Natural killer cell (primary cell): ENCODE measurements around the gene SYTL5. TPM values are rescaled to one million over a fixed set of nuclear protein-coding genes. Genes with fewer than 3 reads are reported as not detected.

ENCODE experiments used
- ATAC-seq, 3 donors: fragments of 150-1000 bp in 2 of 3; fragments of 200-7000 bp in 1 of 3; cut with Tn5 transposase; 1 replicate in 1 of 3; 2 replicates in 2 of 3; pipeline ENCODE4 v1.10.0; 2021; ENCODE audit warnings: mild to moderate bottlenecking in 2 of 3, moderate library complexity in 2 of 3
- DNase-seq, 2 donors: peaks; one replicate each; pipeline versions ENCODE4 v3.0.0 to v3.0.0-alpha.2; 2013 to 2021; ENCODE audit warnings: mixed read lengths in 1 of 2
- H3K27ac ChIP-seq: one replicate; pipeline ENCODE4 v1.5.1; 2013; ENCODE audit warnings: mild to moderate bottlenecking, low read length
- H3K27me3 ChIP-seq: one replicate; pipeline ENCODE4 v1.6.1; 2013; ENCODE audit warnings: low read length; ENCODE audit not compliant: control insufficient read depth, insufficient read depth
- H3K36me3 ChIP-seq: one replicate; pipeline ENCODE4 v1.6.1; 2013; ENCODE audit warnings: low read length; ENCODE audit not compliant: control insufficient read depth, insufficient read depth
- H3K4me1 ChIP-seq: one replicate; pipeline ENCODE4 v1.6.1; 2013; ENCODE audit warnings: low read length; ENCODE audit not compliant: control insufficient read depth, insufficient read depth
- H3K4me3 ChIP-seq: one replicate; pipeline ENCODE4 v1.5.1; 2013; ENCODE audit warnings: low read length
- H3K9me3 ChIP-seq: one replicate; pipeline ENCODE4 v1.6.1; 2013; ENCODE audit warnings: low read length; ENCODE audit not compliant: control insufficient read depth, insufficient read depth
- H3K27ac Mint-ChIP-seq, 2 donors: one replicate each; pipeline ENCODE4 v1.8.0; 2022; ENCODE audit warnings: mild to moderate bottlenecking in 2 of 2, mixed read lengths in 2 of 2, moderate library complexity in 1 of 2
- H3K27me3 Mint-ChIP-seq, 2 donors: one replicate each; pipeline ENCODE4 v1.8.0; 2022; ENCODE audit warnings: low read depth in 2 of 2, mixed read lengths in 2 of 2
- H3K36me3 Mint-ChIP-seq: one replicate; pipeline ENCODE4 v1.8.0; 2022; ENCODE audit warnings: mixed read lengths
- H3K4me1 Mint-ChIP-seq, 2 donors: one replicate each; pipeline ENCODE4 v1.8.0; 2022; ENCODE audit warnings: mixed read lengths in 2 of 2
- H3K4me3 Mint-ChIP-seq: one replicate; pipeline ENCODE4 v1.8.0; 2022; ENCODE audit warnings: mild to moderate bottlenecking, moderate library complexity, mixed read lengths
- H3K9me3 Mint-ChIP-seq, 2 donors: one replicate each; pipeline ENCODE4 v1.8.0; 2022; ENCODE audit warnings: mixed read lengths in 2 of 2
- CTCF ChIP-seq: fragments of 200-600 bp; IDR thresholded peaks from one replicate; pipeline ENCODE4 v1.8.0; 2022; ENCODE audit warnings: antibody characterized with exemption
- WGBS: methylation state at CpG from one replicate; pipeline ENCODE4 v1.1.7; 2013; ENCODE audit warnings: missing lambda C conversion rate; ENCODE audit not compliant: insufficient coverage; 5-methylcytosine and 5-hydroxymethylcytosine counted together
- intact Hi-C: fragments of 100-400 bp; cut with micrococcal nuclease; formaldehyde crosslinking; loops from one replicate; pipeline ENCODE4 v1.14.2; 2022
- total RNA-seq, 4 donors: library from RNA; stranded (reverse); fragments of 120-200 nt in 1 of 4; gene quantifications; one replicate each; pipeline versions ENCODE4 v1.2.3 to v1.2.4, GENCODE V29; 2013 to 2022

The SYTL5 gene
- total RNA-seq, 3 donors from 2014 or later (not counting 1 experiment from before 2014, with no cell fraction given) = 0.05 TPM; not detected in 2

- H3K9me3 Mint-ChIP-seq = no peaks in the 10 kb centered on the region
- no peak overlapping the region for H3K4me3 ChIP-seq
- no peaks in the 10 kb centered on the region for H3K27me3 ChIP-seq
- no peak overlapping the region for H3K4me3 Mint-ChIP-seq
- H3K36me3 Mint-ChIP-seq = no peaks in the 10 kb centered on the region
- intact Hi-C loops = no loop called here
- H3K4me1 Mint-ChIP-seq = no peaks in the 10 kb centered on the region
- H3K36me3 ChIP-seq = no peaks in the 10 kb centered on the region
- ATAC-seq (no peak), DNase-seq (no peak)
- H3K4me1 ChIP-seq = no peaks in the 10 kb centered on the region
- H3K27ac Mint-ChIP-seq = no peak overlapping the region
- H3K27ac ChIP-seq = no peak overlapping the region
- H3K27me3 Mint-ChIP-seq = peaks cover 0 to 18% of the 10 kb centered on the region in 2 donors
- WGBS = no CpG with 5 or more reads among the region's 2 CpGs
- H3K9me3 ChIP-seq = no peaks in the 10 kb centered on the region
- TF ChIP-seq CTCF = no peak
These were observed 30.1 kb downstream of the SYTL5 start for GRCh38 chrX:38036466-38036865.

- TF ChIP-seq CTCF = no peak
- 20% methylated on average over 1 of the region's 2 CpGs for WGBS
- H3K27me3 Mint-ChIP-seq = peaks cover 0 to 15% of the 10 kb centered on the region in 2 donors
- no peak overlapping the region for H3K27ac Mint-ChIP-seq
- Histone ChIP-seq H3K27me3 (no peaks in the 10 kb centered on the region), H3K4me3 (no peak overlapping the region), H3K9me3 (no peaks in the 10 kb centered on the region), H3K36me3 (no peaks in the 10 kb centered on the region), H3K4me1 (no peaks in the 10 kb centered on the region), H3K27ac (no peak overlapping the region)
- H3K4me1 Mint-ChIP-seq = no peaks in the 10 kb centered on the region
- no peak for DNase-seq
- H3K36me3 Mint-ChIP-seq = no peaks in the 10 kb centered on the region
- no peaks in the 10 kb centered on the region for H3K9me3 Mint-ChIP-seq
- intact Hi-C loops = no loop called here
- no peak overlapping the region for H3K4me3 Mint-ChIP-seq
- ATAC-seq = no peak
These were observed 32.1 kb downstream of the SYTL5 start for GRCh38 chrX:38038501-38038900.

- Histone ChIP-seq H3K9me3 (no peaks in the 10 kb centered on the region), H3K27ac (no peak overlapping the region), H3K4me1 (no peaks in the 10 kb centered on the region), H3K36me3 (no peaks in the 10 kb centered on the region), H3K27me3 (no peaks in the 10 kb centered on the region), H3K4me3 (no peak overlapping the region)
- DNase-seq (no peak), ATAC-seq (no peak)
- Mint-ChIP-seq H3K27ac (no peak overlapping the region), H3K9me3 (no peaks in the 10 kb centered on the region), H3K4me1 (no peaks in the 10 kb centered on the region), H3K4me3 (no peak overlapping the region), H3K36me3 (no peaks in the 10 kb centered on the region), H3K27me3 (peaks cover 0 to 15% of the 10 kb centered on the region in 2 donors)
- WGBS = no CpG with 5 or more reads among the region's 3 CpGs
- intact Hi-C loops = no loop called here
- TF ChIP-seq CTCF = no peak
These were observed 34.9 kb downstream of the SYTL5 start for GRCh38 chrX:38041237-38041636.

GRCh38 chrX:38044701-38045100 is 38.3 kb downstream of the SYTL5 start:
- 90% methylated on average over 2 of the region's 3 CpGs for WGBS
- no peaks in the 10 kb centered on the region for H3K9me3 Mint-ChIP-seq
- Histone ChIP-seq H3K4me1 (no peaks in the 10 kb centered on the region), H3K4me3 (no peak overlapping the region), H3K27me3 (no peaks in the 10 kb centered on the region), H3K9me3 (no peaks in the 10 kb centered on the region), H3K36me3 (no peaks in the 10 kb centered on the region), H3K27ac (no peak overlapping the region)
- peaks cover 0 to 15% of the 10 kb centered on the region in 2 donors for H3K27me3 Mint-ChIP-seq
- ATAC-seq (no peak), DNase-seq (no peak)
- no peak overlapping the region for H3K27ac Mint-ChIP-seq
- H3K4me1 Mint-ChIP-seq = no peaks in the 10 kb centered on the region
- no peak overlapping the region for H3K4me3 Mint-ChIP-seq
- no peak for TF ChIP-seq CTCF
- intact Hi-C loops = no loop called here
- no peaks in the 10 kb centered on the region for H3K36me3 Mint-ChIP-seq
